SW 1271 (cell line): ENCODE results near the gene OR6C76.
"Not testable (repeated sequence)": the region's sequence is repeated elsewhere in the genome, so short reads cannot be mapped to it uniquely, and the experiment has no call there.

Source experiments
- DNase-seq, 2 experiments: peaks; one replicate each; lab custom pipeline; 2025; lab: John Stamatoyannopoulos, UW

The OR6C76 gene

DNA sequence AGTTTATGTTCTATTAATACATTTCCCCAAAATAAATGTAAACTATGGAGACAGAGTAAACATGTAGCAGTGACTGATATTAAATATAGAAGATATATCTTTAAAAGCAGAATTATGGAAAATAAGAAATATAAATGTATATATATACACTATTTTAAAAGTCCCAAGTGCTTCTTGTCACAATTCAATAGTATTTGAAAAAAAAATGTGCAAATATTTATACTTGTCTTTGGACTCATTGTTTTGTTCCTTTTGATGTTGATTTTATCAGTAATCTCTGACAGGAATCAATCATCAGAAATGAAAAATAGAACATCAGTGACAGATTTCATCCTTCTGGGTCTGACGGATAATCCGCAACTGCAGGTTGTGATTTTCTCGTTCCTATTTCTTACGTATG lies at the start of gene OR6C76:
Gene OR6C76, plus strand, starts transcription at position 301 of the 400 bp plus-strand sequence. Its CDS starts 0 bp downstream, at position 301.
- no peak for DNase-seq

DNA sequence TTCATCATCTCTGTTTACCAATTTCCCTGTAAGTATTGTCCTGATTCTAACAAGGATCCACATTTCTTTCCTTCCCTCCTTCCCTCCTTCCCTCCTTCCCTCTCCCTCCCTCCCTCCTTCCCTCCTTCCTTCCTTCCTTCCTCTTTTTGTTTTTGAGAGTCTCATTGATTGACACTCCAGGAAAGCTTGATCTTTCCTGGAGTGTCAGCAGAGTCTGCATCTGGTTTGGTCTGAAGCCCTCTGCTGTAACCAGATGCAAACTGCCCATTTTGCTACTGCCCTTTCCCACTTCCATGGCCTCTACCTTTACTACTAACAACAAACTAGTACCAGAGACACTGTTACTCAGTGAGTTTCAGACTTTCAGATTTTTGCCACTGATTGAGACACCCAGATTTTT lies 40.2 kb upstream of the OR6C76 start:
- no peak for DNase-seq

DNA sequence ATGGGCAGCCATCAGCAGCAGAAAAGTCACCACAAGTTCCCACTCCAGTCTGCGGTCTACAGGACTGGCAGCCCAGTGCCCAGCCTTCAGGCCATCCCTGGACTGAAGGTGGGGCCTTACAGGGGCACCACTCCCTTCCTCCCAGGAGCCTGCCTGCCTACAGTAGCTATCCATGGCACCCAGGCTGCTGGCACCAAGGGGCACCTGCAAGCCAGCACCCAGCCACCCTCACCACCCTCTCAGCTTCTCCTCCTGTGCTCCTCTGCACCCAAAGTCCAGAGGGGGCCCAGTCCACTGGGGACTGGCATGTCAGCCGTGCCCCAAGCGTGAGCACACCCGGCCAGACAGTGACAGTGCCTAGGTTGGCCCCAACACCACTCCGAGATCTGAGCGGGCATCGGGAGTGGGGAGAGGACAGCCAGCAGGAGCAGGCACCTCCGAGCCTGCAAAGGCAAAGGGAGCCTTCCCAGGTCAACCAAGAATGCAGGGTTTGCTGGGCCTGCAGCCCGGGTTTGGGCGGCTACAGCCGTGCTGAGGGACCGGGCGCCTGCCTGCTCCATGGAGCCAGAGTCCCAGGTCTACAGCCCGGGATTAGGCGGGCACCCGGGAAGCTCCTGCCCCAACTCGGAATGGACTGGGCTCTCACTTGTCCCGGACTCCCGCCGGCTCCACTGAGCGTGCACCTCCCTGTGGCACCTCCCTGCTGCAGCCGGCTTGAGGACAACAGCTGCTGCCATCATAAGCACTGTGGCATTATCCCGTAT lies 33.8 kb upstream of the OR6C76 start:
- DNase-seq: no peak

DNA sequence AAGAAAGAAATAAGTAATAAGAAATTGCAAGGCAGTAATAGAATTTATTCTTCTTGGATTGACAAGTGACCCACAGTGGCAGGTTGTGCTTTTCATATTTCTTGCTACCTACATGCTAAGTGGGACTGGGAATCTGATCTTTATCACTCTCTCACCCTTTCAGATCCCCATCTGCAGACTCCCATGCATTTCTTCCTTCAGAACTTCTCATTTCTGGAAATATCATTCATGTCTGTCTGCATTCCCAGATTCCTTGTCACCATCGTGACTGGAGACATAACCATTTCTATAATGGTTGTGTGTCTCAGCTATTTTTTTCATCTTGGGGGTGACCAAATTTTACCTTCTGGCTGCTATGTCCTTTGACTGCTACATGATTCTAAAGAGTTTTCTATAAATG lies 29.7 kb upstream of the OR6C76 start:
- DNase-seq: no peak

GRCh38 chr12:55400229-55400628 lies 25.8 kb upstream of the OR6C76 start, which contains the start of gene OR6C65:
TSS of gene OR6C65 (plus strand) at chr12:55400529. CDS start at chr12:55400529, 0 bp downstream.
- no peak for DNase-seq

- DNase-seq: no peak
Measured at GRCh38 chr12:55407866-55408265, 18.2 kb upstream of the OR6C76 start.

DNA sequence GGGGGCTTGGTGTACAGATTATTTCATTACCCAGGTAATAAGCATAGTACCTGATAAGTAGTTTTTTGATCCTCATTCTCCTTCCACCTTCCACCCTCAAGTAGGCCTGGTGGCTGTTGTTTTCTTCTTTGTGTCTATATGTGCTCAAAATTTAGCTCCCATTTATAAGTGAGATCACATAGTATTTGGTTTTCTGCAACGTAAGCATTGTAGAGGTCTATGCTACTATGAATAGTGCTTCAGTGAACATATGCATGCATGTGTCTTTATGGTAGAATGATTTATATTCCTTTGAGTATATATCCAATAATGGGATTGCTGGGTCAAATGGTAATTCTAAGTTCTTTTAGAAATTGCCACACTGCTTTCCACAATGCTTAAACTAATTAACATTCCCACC lies 16.9 kb upstream of the OR6C76 start:
- DNase-seq: not testable (repeated sequence)

- not testable (repeated sequence) for DNase-seq
Measured at GRCh38 chr12:55412138-55412537, 13.9 kb upstream of the OR6C76 start.

DNA sequence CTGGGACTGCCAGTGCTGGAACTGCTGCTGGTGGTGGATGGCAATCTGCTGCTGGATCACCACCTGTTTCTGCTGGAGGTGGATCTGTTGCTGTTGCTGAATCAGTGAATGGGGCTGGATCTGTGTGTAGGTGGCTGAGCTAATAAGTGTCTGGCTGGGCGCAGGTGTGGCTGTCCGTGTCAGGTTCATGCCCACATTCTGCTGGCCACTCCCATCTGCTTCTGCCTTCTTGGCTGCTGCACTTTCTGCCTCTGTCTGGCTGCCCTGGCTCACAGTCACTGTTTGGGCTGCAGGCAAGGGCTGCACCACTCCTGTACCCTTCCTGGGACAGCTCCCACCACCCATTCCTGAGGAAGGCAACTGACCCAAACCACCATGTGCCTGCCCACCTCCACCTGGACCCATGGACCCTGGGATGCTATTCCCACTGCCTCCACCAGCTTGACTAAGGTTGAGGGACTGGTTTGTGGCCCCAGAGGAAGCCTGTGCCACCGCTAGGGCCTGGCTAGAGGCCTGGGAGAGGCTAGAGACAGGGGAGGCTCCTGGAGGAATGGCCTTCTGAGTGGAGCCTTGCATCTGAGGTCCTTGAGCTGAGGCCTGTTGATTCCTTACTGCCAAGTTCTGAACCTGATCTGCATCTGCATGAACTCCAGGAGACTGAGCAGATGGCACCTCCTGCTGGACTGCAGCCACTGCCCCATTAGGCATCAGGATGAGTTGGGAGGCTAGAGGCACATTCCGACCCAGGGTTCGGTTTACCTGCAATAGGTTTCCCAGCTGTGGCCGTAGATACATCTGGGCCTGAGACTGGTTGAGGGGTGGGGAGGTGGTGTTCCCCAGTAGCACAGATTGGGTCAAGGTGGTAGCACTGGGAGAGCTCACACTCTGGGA lies 12.3 kb upstream of the OR6C76 start:
- not testable (repeated sequence) for DNase-seq

DNA sequence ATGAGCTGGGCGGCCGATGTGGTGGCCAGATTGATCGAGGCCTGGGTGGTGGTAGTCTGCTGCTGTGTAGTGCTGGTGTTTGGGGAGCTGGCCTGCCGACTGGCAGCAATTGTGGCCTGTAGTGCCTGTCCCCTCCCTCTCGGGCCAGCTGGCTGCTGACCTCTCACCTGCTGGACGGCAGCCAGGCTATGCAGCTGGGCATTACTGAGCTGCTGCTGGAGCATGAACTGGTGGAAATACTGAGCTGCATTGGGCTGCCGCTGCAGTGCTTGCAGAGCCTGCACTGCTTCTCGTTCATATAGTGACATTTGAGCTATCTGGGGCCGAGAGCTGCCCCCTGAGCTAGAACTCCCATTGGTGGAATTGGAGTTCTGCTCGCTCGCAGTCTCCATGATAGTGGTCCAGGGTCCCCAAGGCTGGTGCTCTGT lies 11.6 kb upstream of the OR6C76 start:
- DNase-seq: not testable (repeated sequence)

- not testable (repeated sequence) for DNase-seq
Measured at GRCh38 chr12:55414889-55415288, 11.2 kb upstream of the OR6C76 start.

- DNase-seq: no peak
Measured at GRCh38 chr12:55416961-55417360, 9.1 kb upstream of the OR6C76 start.

DNA sequence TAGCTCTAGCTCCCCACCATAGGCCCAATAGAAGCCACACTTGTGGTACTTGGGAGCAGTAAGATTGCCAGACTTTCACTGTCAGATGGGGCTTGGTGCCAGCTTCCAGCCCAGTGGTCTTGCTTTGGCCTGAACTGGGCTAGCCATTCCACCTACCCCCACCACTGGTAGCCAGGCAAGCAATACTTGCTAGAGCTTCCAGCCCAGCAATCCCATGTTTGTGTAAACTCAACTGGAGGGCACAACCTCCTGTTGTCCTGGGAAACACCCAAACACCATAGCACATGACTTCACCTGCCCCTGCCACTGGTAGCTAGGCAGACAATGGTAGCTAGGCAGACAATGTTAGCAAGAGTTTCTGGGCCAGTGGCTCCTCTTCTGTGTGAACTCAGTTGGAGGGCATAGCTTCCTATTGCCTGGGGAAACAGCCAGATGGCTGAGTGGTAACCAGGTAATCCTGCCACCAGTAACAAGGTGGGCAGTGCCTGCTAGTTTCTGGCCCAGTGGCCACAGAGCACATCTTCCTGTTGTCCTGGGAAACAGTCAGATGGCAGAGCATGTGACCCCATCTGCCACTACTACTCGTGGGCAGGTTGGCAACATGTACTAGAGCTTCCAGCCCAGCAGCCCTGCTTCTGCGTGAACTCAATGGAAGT lies 5.6 kb upstream of the OR6C76 start:
- DNase-seq: no peak

- no peak for DNase-seq
Measured at GRCh38 chr12:55428331-55429243, 2.5 kb downstream of the OR6C76 start.

DNA sequence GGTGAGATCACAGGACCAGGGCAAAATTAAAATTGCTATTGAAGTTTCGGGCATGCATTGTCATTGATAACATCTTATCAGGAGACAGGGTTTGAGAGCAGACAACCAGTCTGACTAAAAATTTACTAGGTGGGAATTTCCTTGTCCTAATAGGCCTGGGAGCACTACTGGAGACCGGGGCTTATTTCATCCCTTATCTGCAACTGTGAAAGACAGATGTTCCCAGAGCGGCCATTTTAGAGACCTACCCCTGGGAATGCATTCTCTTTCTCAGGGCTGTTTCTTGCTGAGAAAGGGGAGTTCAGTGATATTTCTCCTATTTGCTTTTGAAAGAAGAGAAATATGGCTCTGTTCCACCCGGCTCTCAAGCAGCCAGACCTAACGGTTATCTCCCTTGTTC lies 15.2 kb downstream of the OR6C76 start:
- not testable (repeated sequence) for DNase-seq

DNA sequence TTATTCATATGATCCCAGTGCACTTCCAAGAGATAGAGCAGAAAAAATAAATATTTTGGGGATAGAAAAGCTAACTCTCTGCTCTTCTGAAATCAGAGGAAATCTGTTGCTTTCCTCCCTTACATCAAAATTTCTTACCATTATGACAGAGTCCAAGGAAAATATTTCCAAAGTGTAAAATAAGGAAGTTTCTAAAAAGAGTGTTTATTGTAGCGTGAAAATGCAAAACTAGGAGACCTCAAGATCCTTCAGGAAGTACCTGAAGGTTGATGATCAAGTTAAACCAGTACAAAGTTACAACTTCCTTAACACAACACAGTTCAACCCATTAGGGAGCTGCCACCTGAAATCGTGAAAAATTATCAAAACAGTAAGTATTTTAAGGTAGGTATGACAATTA lies 17.7 kb downstream of the OR6C76 start, which contains the start of gene OR6C2:
Gene OR6C2, plus strand, starts transcription at position 301 of the 400 bp plus-strand sequence. CDS start 8,138 bp downstream, outside the sequence.
- no peak for DNase-seq

DNA sequence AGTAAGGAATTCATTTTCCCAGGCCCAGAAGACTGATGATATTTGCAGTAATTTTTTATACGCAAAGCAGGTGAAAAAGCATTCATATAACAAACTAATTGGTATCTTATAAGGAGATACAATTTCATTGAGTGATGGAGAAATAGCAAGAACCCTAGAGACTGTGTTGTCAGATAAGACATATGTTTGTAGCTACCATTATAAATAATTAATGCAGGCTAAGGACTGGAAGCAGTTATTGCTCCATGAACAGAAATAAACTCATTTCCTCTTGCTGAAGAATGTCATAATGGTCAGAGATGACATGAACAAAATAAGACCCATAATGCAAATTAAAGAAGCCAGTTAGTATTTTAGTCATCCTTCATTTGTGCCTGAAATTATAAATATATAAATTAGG lies 19.3 kb downstream of the OR6C76 start:
- DNase-seq: no peak

DNA sequence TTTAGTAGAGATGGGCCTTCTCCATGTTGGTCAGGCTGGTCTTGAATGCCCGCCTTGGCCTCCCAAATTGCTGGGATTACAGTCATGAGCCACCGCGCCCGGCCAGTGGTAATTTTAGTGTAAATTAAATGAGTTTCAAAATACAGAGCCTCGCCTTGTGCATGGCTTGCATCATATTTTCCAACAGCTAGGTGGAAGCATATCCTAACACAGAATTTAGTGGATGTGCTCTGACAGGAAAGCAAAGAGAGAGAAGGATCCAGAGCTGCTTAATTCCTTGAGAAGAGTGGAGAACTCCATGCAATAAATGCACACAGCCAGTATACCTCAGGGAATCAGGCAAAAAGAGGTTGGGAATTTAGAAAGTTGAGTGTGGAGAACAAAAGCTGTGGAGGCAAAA lies 20.3 kb downstream of the OR6C76 start:
- DNase-seq: no peak

DNA sequence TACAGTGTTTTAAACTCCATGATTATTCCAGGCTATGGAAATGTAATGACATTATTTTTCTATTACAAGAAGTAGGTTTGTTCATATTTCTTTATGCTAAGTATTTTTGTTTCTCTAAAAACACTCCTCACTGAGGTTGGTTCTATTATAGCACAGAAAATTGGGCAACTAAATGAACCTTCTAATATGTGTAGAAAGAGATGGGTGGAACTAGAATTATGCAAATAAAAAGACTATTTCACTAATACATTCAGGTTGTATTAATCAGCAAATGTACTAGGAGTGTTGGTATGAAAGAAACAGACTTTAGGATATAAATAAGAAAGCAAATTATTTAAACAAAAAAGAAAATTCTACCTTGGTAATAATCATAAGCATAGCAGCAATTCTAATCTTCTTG lies 22.8 kb downstream of the OR6C76 start:
- no peak for DNase-seq

GRCh38 chr12:55464926-55465325 lies 38.9 kb downstream of the OR6C76 start:
- DNase-seq: not testable (repeated sequence)

DNA sequence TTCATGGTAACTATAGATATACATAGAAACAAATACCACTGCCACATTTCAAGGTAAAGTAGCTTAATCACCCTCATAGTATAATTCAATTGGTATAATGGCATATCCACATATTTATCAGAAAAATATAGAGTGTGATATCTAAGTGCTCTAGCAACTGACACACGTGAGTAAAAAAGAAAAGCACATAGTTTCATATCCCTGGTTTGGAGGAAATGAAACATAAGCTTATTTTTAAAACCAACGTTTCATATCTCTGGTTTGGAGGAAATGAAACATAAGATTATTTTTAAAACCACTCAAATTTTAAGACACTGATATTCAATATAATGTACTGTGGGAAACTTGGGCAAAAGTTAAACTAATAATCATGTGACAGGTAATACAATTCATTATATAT lies 41.8 kb downstream of the OR6C76 start:
- DNase-seq: no peak
